HG02885 (cell line): ENCODE measurements around the gene GFOD1.

ENCODE experiments used
- ATAC-seq: cut with Tn5 transposase; IDR thresholded peaks from one replicate; pipeline ENCODE4 v1.9.1; 2021; ENCODE audit warnings: mild to moderate bottlenecking; ENCODE audit not compliant: unreplicated experiment, poor library complexity

GFOD1 gene

GRCh38 chr6:13367396-13367795 lies 120.0 kb downstream of the GFOD1 start:
- no peak for ATAC-seq

GRCh38 chr6:13365320-13365719 lies 122.1 kb downstream of the GFOD1 start:
- ATAC-seq = no peak

- no peak for ATAC-seq
These were observed 122.6 kb downstream of the GFOD1 start for GRCh38 chr6:13364842-13365241.

- no peak for ATAC-seq
These were observed 125.0 kb downstream of the GFOD1 start for GRCh38 chr6:13362412-13362811.

- no peak for ATAC-seq
These were observed 126.5 kb downstream of the GFOD1 start for GRCh38 chr6:13360671-13361540.

DNA sequence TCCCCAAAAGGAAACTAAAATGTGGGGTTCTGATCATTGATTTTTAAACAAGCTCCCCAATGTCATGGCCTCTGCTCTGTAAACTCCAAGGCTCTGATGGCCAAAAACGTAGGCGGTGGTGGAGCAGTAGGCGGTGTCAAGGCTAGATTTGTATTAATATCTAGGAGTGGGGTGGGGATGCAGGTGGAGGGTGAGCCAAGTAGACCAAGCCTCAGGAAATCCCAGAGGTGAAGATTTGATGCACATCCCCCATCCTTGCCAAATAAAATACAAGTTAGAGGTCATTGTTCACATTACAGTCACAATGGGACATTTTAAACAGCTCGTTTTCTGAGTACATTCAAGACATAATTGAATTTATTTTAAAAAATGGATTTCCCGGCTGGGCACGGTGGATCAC lies 128.1 kb downstream of the GFOD1 start:
- no peak for ATAC-seq

- no peak for ATAC-seq
These were observed 128.9 kb downstream of the GFOD1 start for GRCh38 chr6:13358511-13358910.

DNA sequence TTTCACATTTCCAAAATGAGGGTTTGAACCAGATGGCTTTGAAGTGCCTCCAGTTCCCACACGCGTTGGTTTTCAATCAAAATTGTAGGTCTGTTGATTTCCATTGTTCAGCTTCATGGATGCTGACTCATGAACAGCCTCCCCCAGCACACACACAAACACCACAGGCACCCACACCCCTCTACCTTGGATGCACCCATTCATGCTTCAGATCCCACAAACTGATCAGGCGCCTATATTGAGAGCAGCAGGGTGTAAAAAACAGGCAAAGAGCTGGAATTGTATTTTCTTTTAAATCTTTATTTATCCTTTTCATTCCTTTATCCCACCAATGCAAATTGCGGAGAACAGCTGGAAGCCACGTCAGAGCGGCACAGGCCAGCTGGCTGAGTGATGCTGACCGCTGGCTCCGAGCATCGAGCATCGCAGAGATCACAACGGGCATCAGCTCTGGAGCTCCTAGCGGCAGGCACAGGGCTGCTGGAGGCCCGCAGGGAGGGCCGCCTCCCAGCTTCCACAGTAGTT lies 129.8 kb downstream of the GFOD1 start:
- ATAC-seq = no peak

GRCh38 chr6:13355999-13356785 lies 131.2 kb downstream of the GFOD1 start:
- peak; percentile 93 for ATAC-seq

DNA sequence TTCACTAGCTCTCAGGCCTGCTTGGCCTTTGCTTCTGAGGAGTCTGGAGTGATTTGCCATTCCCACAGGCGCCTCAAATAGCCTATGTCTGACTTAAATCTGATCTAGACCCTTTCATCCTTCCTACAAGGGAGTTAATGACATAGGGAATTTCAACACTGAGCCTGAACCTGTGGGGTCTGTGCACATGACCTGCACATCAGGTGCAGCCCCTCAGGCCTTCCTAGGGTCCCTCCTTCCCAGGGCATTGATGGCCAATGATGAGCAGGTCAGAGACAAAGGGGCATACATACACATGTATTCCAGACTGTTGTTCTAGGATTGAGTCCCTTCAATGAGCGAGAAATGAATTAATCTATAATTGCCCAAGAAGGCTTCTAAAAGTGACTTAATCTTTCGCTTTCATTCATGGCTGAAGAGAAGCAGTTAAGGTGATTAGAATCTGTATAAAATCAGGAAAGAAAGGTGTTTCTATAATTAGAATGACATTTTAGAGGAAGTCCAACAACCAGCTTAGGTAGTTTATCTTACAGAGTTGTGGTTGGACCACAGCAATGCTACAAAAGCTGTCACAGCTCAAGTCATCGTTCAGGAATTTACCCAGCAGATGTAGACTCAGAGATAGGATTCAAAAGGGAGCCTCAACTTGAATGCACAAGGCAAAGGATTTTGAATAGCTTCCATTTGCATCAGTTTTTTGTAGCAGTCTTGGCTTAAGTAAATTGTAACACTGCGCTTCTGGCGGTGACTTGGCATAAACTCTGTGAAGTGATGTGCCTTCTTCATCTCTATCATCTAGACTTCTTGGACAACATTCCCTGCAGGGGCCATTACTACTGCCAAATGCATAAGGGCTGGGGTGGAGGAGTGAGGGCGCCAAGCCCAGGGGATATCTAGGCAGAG lies 132.1 kb downstream of the GFOD1 start:
- no peak for ATAC-seq

DNA sequence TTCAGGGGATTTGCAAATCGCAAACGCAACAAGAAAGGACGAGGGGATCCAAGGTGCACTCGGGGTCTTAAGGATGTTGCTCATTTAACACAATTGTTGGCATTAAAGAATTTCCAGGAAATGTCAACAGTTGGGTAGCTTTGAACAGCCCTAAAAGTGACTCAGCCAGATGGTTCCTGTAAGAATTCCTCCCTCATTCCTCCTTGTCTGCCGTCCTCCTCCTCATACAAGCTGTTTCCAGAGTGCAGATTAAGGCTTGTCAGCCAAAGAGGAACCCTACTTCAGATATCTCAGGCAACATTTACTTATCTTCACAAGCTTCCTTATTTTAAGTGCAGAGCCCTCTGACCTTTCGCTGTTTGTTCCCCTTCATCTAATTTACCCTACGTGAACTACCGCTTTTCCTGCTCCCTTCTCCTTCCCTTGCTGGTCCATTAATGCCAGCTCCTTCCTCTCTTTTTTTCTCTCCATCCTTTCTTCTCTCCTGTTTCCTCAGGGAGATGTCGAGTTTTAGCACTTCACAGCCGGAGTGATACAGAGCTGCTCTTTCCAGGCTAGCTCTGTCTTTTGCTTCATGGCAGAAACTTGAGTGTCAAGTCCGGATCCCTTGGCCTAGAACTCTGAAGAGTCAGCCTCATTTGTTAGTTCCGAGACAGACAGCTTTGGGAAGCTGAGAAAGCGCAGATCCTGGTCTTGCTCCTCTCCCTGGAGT lies 132.9 kb downstream of the GFOD1 start:
- ATAC-seq = no peak

GRCh38 chr6:13352165-13352564 lies 135.2 kb downstream of the GFOD1 start:
- ATAC-seq = no peak

- ATAC-seq = no peak
These were observed 136.1 kb downstream of the GFOD1 start for GRCh38 chr6:13351271-13351670.

- no peak for ATAC-seq
These were observed 137.4 kb downstream of the GFOD1 start for GRCh38 chr6:13349811-13350506.

GRCh38 chr6:13348334-13349113 lies 138.9 kb downstream of the GFOD1 start:
- ATAC-seq = no peak

DNA sequence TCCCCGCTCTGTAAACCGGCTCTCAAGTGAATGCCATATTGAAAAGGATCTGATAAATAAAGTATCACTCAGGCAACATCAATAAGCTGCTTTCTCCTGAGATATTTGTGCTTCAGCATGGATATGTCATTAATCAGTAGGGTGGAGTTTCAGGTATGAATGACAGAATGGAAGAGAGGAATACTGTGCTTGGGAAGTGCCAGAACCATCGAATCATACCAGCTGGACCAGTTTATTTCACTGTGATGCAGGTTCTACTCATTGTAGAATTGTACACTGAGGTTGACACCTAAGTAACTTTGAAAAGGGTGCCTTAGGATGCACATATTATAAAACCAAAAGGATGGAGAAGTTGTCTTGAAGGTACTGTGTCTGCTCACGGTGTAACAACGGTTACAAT lies 141.2 kb downstream of the GFOD1 start:
- no peak for ATAC-seq

- no peak for ATAC-seq
These were observed 144.9 kb downstream of the GFOD1 start for GRCh38 chr6:13342414-13343019.
